HepG2 (cell line): ENCODE results near the gene CFAP210. TPM values are rescaled to one million over a fixed set of nuclear protein-coding genes. Genes with fewer than 3 reads are reported as not detected.

Experiments
- CC2D1A ChIP-seq: sonication (generic); formaldehyde crosslinking; IDR thresholded peaks from 2 replicates; pipeline ENCODE4 v1.8.1; 2023; ENCODE audit warnings: mild to moderate bottlenecking, missing genetic modification reagents
- CSRNP2 ChIP-seq: sonication (generic); formaldehyde crosslinking; conservative IDR thresholded peaks from 2 replicates; pipeline ENCODE4 v1.8.0; 2022; ENCODE audit warnings: low read depth, missing genetic modification reagents
- HDAC6 ChIP-seq: fragments of 200-600 bp; sonication (generic); IDR thresholded peaks from 2 replicates; pipeline ENCODE4 v1.7.0; 2017; ENCODE audit warnings: mild to moderate bottlenecking, antibody characterized with exemption, low read length, low read depth
- HHEX ChIP-seq: IDR thresholded peaks from 2 replicates; pipeline ENCODE4 v1.6.1; 2016; ENCODE audit warnings: control low read depth
- MATR3 ChIP-seq: sonication (generic); formaldehyde crosslinking; IDR thresholded peaks from 2 replicates; pipeline ENCODE4 v1.4.0; 2020; ENCODE audit warnings: missing genetic modification reagents
- MIER3 ChIP-seq: IDR thresholded peaks from 2 replicates; pipeline ENCODE4 v1.6.1; 2016; ENCODE audit warnings: missing compliant biosample characterization, borderline replicate concordance
- MIXL1 ChIP-seq: IDR thresholded peaks from 2 replicates; pipeline ENCODE4 v1.6.1; 2016
- MNT ChIP-seq: fragments of 450-650 bp; IDR thresholded peaks from 2 replicates; pipeline ENCODE4 v1.6.1; 2016
- NR2F2 ChIP-seq: IDR thresholded peaks from 2 replicates; pipeline ENCODE4 v1.6.1; 2012; ENCODE audit warnings: low read depth, inconsistent platforms, borderline replicate concordance
- PRDM15 ChIP-seq: sonication (generic); formaldehyde crosslinking; IDR thresholded peaks from 2 replicates; pipeline ENCODE4 v1.4.0; 2020; ENCODE audit warnings: missing genetic modification reagents
- RBM22 ChIP-seq: fragments of 200-400 bp; formaldehyde crosslinking; optimal IDR thresholded peaks from 2 replicates; pipeline ENCODE3; 2017; ENCODE audit warnings: mild to moderate bottlenecking, low read length, moderate library complexity
- STAT5B ChIP-seq: sonication (generic); formaldehyde crosslinking; IDR thresholded peaks from 2 replicates; pipeline ENCODE4 v1.4.0; 2020; ENCODE audit warnings: missing genetic modification reagents
- USF2 ChIP-seq, 2 experiments: sonication (generic) in 1 of 2; formaldehyde crosslinking in 1 of 2; IDR thresholded peaks; 2 replicates each; pipeline versions ENCODE4 v1.5.1 to v1.6.1; 2011 to 2020; ENCODE audit warnings: borderline replicate concordance in 1 of 2, low read depth in 1 of 2, low read length in 1 of 2, mild to moderate bottlenecking in 1 of 2, missing genetic modification reagents in 1 of 2, moderate library complexity in 1 of 2
- ZNF512B ChIP-seq: sonication (generic); formaldehyde crosslinking; IDR thresholded peaks from 2 replicates; pipeline ENCODE4 v1.5.1; 2020; ENCODE audit warnings: missing genetic modification reagents, mild to moderate bottlenecking, borderline replicate concordance
- ZNF652 ChIP-seq: IDR thresholded peaks from 2 replicates; pipeline ENCODE4 v1.6.1; 2016; ENCODE audit warnings: low read depth, borderline replicate concordance
- polyA plus RNA-seq, 8 experiments: library from polyadenylated mRNA; depleted of rRNA in 3 of 8; stranded (reverse) in 7 of 8; unstranded in 1 of 8; fragments of >200 nt; fragmentation: Illumina TruSeq in 4 of 8; extraction: Trizol in 4 of 8; gene quantifications; 2 replicates each; pipeline versions ENCODE4 v1.2.1 to v1.2.3, GENCODE V29; 2011 to 2016; ENCODE audit warnings: low read depth in 4 of 8, missing spikeins in 1 of 8, mixed read lengths in 1 of 8; ENCODE audit not compliant: insufficient read depth in 1 of 8
- total RNA-seq, 5 experiments: library from RNA; depleted of rRNA; stranded (reverse); fragments of >200 nt; fragmentation: Illumina TruSeq; extraction: Trizol; gene quantifications; 2 replicates each; pipeline ENCODE4 v1.2.3, GENCODE V29; 2016; ENCODE audit warnings: low read depth in 1 of 5

The CFAP210 gene
- total and polyA plus RNA-seq, 2 of the 13 experiments (the other 11 are each of a cell fraction or from before 2014, with no cell fraction given), result 0.18 TPM; not detected in 1

GRCh38 chr2:169716938-169717690 lies 22.9 kb upstream of the CFAP210 start (continued):
- TF ChIP-seq PRDM15 (CRISPR knock-in tag) (no peak), HHEX (CRISPR knock-in tag) (no peak), MNT (0 out of 2 replicates have a peak, but pooled peaks have one; percentile 13), STAT5B (CRISPR knock-in tag) (no peak), HDAC6 (no peak), ZNF512B (CRISPR knock-in tag) (no peak), CSRNP2 (CRISPR knock-in tag) (no peak), NR2F2 (no peak), MIXL1 (CRISPR knock-in tag) (peak; percentile 53), MIER3 (CRISPR knock-in tag) (peak; percentile 57; the same call in 1 of the 2 replicates), CC2D1A (CRISPR knock-in tag) (no peak), ZNF652 (CRISPR knock-in tag) (no peak), USF2 (IDR thresholded peaks at IDR 0.05; ENCODE audit: low read depth, low read length) (no peak), USF2 (CRISPR knock-in tag; IDR thresholded peaks at IDR 0.05; ENCODE audit: borderline replicate concordance) (no peak), MATR3 (CRISPR knock-in tag) (no peak), RBM22 (no peak)
